ENCODE data around the gene CSK.

- TF ChIP-seq CTCF (IDR thresholded peaks at IDR 0.05): no peak
- no peak for TF ChIP-seq POLR2A (IDR thresholded peaks at IDR 0.05)
These were observed 39.5 kb upstream of the CSK start for GRCh38 chr15:74742422-74742821.
